HL-60/S4 treated with phorbol 12-myristate 13-acetate at 8.2 ng/mL for 4 days and 3 days (cell line): ENCODE data around the gene IGSF10.
"Not testable (repeated sequence)": the region's sequence is repeated elsewhere in the genome, so short reads cannot be mapped to it uniquely, and the experiment has no call there.

Experiments
- in situ Hi-C: fragments of 300-500 bp; cut with MboI; formaldehyde crosslinking; loops from 2 replicates; pipeline ENCODE4 v1.15.0; 2022; ENCODE audit warnings: low sequenced_read_pairs

Gene IGSF10

GRCh38 chr3:151460774-151461450 lies at the start of gene IGSF10:
IGSF10 (minus strand) TSS chr3:151461061; CDS start chr3:151458709, 2,352 bp downstream.
- in situ Hi-C loops, result no loop called here

- in situ Hi-C loops, result not testable (repeated sequence)
Measured at GRCh38 chr3:151509468-151510135, 48.7 kb upstream of the IGSF10 start.

- in situ Hi-C loops, result no loop called here
Measured at GRCh38 chr3:151504606-151505005, 43.7 kb upstream of the IGSF10 start.

- in situ Hi-C loops, result no loop called here
Measured at GRCh38 chr3:151503074-151503473, 42.2 kb upstream of the IGSF10 start.

GRCh38 chr3:151501923-151502632 lies 41.2 kb upstream of the IGSF10 start:
- in situ Hi-C loops, result no loop called here

GRCh38 chr3:151501171-151501922 lies 40.5 kb upstream of the IGSF10 start:
- in situ Hi-C loops, result no loop called here

- in situ Hi-C loops, result no loop called here
Measured at GRCh38 chr3:151499168-151499567, 38.3 kb upstream of the IGSF10 start.

- in situ Hi-C loops, result no loop called here
Measured at GRCh38 chr3:151491525-151491924, 30.7 kb upstream of the IGSF10 start.

GRCh38 chr3:151487833-151488232 lies 27.0 kb upstream of the IGSF10 start:
- in situ Hi-C loops, result not testable (repeated sequence)

GRCh38 chr3:151483961-151484520 lies 23.2 kb upstream of the IGSF10 start:
- in situ Hi-C loops, result no loop called here

GRCh38 chr3:151483488-151483887 lies 22.6 kb upstream of the IGSF10 start:
- in situ Hi-C loops, result no loop called here

GRCh38 chr3:151480492-151480891 lies 19.6 kb upstream of the IGSF10 start:
- in situ Hi-C loops, result no loop called here

- in situ Hi-C loops, result no loop called here
Measured at GRCh38 chr3:151479452-151479851, 18.6 kb upstream of the IGSF10 start.

GRCh38 chr3:151478335-151478697 lies 17.5 kb upstream of the IGSF10 start:
- in situ Hi-C loops, result no loop called here

GRCh38 chr3:151477591-151478334 lies 16.9 kb upstream of the IGSF10 start:
- in situ Hi-C loops, result no loop called here

- in situ Hi-C loops, result no loop called here
Measured at GRCh38 chr3:151476344-151477018, 15.6 kb upstream of the IGSF10 start.

- in situ Hi-C loops, result no loop called here
Measured at GRCh38 chr3:151468284-151468917, 7.5 kb upstream of the IGSF10 start.

GRCh38 chr3:151467069-151467468 lies 6.2 kb upstream of the IGSF10 start:
- in situ Hi-C loops, result no loop called here

GRCh38 chr3:151462991-151463390 lies 2.1 kb upstream of the IGSF10 start:
- in situ Hi-C loops, result no loop called here
